Activated CD4-positive, alpha-beta T cell treated with anti-CD3 and anti-CD28 coated beads for 36 hours (primary cell): Measurements from ENCODE around the gene MAN2B1. TPM values are rescaled to one million over a fixed set of nuclear protein-coding genes. Genes with fewer than 3 reads are reported as not detected.
"Not testable (repeated sequence)": the region's sequence is repeated elsewhere in the genome, so short reads cannot be mapped to it uniquely, and the experiment has no call there.

ENCODE experiments used
- ATAC-seq: fragments of 200-7000 bp; cut with Tn5 transposase; one replicate; pipeline ENCODE4 v1.10.0; 2021; ENCODE audit warnings: mild to moderate bottlenecking, moderate library complexity
- CTCF ChIA-PET: fragments of 350-600 bp; sonication (Branson Sonifier 250); formaldehyde crosslinking; loops from one replicate; lab custom pipeline; 2021; ENCODE audit warnings: antibody characterized with exemption; lab: Charles Lee
- POLR2A ChIA-PET: fragments of 350-600 bp; sonication (Branson Sonifier 250); formaldehyde crosslinking; loops from one replicate; lab custom pipeline; 2021; ENCODE audit warnings: antibody characterized with exemption, inconsistent platforms; lab: Charles Lee
- DNase-seq: peaks from one replicate; pipeline ENCODE4 v3.0.0-alpha.2; 2020
- H3K27ac Mint-ChIP-seq: one replicate; pipeline ENCODE4 v1.8.0; 2021; ENCODE audit warnings: mixed read lengths
- H3K27me3 Mint-ChIP-seq: one replicate; pipeline ENCODE4 v1.8.0; 2021; ENCODE audit warnings: mixed read lengths
- H3K36me3 Mint-ChIP-seq: one replicate; pipeline ENCODE4 v1.8.0; 2021; ENCODE audit warnings: low read depth, mixed read lengths
- H3K4me1 Mint-ChIP-seq: one replicate; pipeline ENCODE4 v1.8.0; 2021; ENCODE audit warnings: mixed read lengths
- H3K4me3 Mint-ChIP-seq: one replicate; pipeline ENCODE4 v1.8.0; 2021; ENCODE audit warnings: mild to moderate bottlenecking, moderate library complexity, mixed read lengths
- H3K9me3 Mint-ChIP-seq: one replicate; pipeline ENCODE4 v1.8.0; 2021; ENCODE audit warnings: low read depth, mixed read lengths
- intact Hi-C, 2 experiments: fragments of 100-400 bp; cut with DNase I in 1 of 2; cut with micrococcal nuclease in 1 of 2; formaldehyde crosslinking; loops; one replicate each; pipeline versions ENCODE4 v1.14.2 to v1.15.1; 2022 to 2024; cut with DNase I, micrococcal nuclease
- total RNA-seq, 2 experiments: library from RNA; stranded (reverse); gene quantifications; one replicate each; pipeline ENCODE4 v1.2.3, GENCODE V29; 2021

The MAN2B1 gene
- total RNA-seq, 2 experiments from 2014 or later = 118 to 154 TPM

DNA sequence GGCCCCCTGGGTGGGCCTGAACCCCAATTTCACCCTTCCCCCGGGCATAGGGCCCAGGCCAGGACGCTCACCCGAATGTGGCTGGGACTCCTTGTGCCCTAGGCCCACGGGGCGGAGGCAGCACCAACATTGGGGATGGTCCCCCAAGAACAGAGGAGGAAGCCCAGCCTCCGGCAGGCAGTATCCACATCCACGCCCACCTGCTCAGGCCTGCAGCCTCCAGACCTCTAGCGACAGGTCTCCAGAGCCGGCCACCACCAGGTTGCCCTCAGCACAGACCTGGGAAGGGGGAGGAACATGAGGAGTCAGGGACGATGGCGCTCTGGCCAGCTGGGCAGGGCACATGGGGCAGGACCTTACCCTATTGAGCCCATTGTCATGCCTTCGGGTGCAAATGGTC is 22.5 kb upstream of the MAN2B1 start:
- H3K4me3 Mint-ChIP-seq = no peak overlapping the region
- no peak for DNase-seq
- no peaks in the 10 kb centered on the region for H3K4me1 Mint-ChIP-seq
- ChIA-PET CTCF (interaction anchor here (0.6 kb wide), 1 partner anchor 58 kb away, joined by 4 read pairs; no protein-coding TSS in a partner anchor), POLR2A (interaction anchor here (0.6 kb wide), 1 partner anchor 76 kb away, joined by 3 read pairs; no protein-coding TSS in a partner anchor)
- H3K27me3 Mint-ChIP-seq = no peaks in the 10 kb centered on the region
- no peak overlapping the region for H3K27ac Mint-ChIP-seq
- ATAC-seq = no peak
- no peaks in the 10 kb centered on the region for H3K9me3 Mint-ChIP-seq
- H3K36me3 Mint-ChIP-seq = peaks cover 2% of the 10 kb centered on the region
- intact Hi-C loops = no loop called here

GRCh38 chr19:12687496-12688196 is 21.1 kb upstream of the MAN2B1 start, which contains the start of gene GNG14:
GNG14 (plus strand) TSS chr19:12687998; CDS start chr19:12688049, 51 bp downstream.
- no peak within 1 kb of the TSS for H3K4me3 Mint-ChIP-seq
- DNase-seq (no peak), ATAC-seq (no peak)
- POLR2A ChIA-PET = no interaction called here
- H3K36me3 Mint-ChIP-seq = peaks cover 2% of the 10 kb centered on the region
- H3K9me3 Mint-ChIP-seq = no peaks in the 10 kb centered on the region
- no peaks in the 10 kb centered on the region for H3K4me1 Mint-ChIP-seq
- intact Hi-C loops = no loop called here
- no peak within 1 kb of the TSS for H3K27ac Mint-ChIP-seq
- CTCF ChIA-PET = no interaction called here
- no peaks in the 10 kb centered on the region for H3K27me3 Mint-ChIP-seq

DNA sequence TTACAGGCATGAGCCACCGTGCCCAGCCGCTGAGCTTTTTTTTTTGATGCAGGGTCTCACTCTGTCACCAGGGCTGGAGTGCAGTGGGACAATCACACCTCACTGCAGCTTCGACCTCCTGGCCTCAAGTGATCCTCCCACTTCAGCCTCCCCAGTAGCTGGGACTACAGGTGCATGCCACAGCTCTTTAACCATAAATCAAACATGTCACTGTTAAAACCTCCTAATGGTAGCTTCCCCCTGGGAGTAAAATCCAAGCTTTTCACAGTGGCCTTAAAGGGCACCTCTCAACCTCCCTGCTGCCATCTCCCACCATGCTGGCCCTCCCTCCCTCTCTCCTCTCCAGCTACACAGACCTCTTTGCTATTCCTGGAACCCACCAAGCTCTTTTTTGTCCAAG is 19.3 kb upstream of the MAN2B1 start:
- intact Hi-C loops = no loop called here
- no peak overlapping the region for H3K4me3 Mint-ChIP-seq
- POLR2A ChIA-PET = no interaction called here
- no peaks in the 10 kb centered on the region for H3K27me3 Mint-ChIP-seq
- DNase-seq (no peak), ATAC-seq (no peak)
- no peaks in the 10 kb centered on the region for H3K9me3 Mint-ChIP-seq
- CTCF ChIA-PET = interaction anchor here (1.9 kb wide), 1 partner anchor 14 kb away, joined by 9 read pairs; no protein-coding TSS in a partner anchor
- H3K4me1 Mint-ChIP-seq = peaks cover 4% of the 10 kb centered on the region
- H3K36me3 Mint-ChIP-seq = peaks cover 6% of the 10 kb centered on the region
- H3K27ac Mint-ChIP-seq = no peak overlapping the region

- POLR2A ChIA-PET = interaction anchor here (0.5 to 1.8 kb wide), 14 partner anchors 10 to 224 kb away, joined by 3 to 13 read pairs (median 3); partner anchors contain the start of genes JUNB, MAN2B1, TRIR and WDR83
- intact Hi-C loops = loop anchor here (1.0 to 2.0 kb wide), 13 partner anchors 12 to 519 kb away; partner anchors contain the start of genes FBXW9 (in 2 of the 2), FARSA (in 1 of the 2), GET3 (in 1 of the 2) and NACC1 (in 1 of the 2)
- CTCF ChIA-PET = interaction anchor here (0.6 to 1.8 kb wide), 9 partner anchors 10 to 1266 kb away, joined by 3 to 7 read pairs (median 3); no protein-coding TSS in a partner anchor
- ATAC-seq = peak; percentile 90
- H3K27me3 Mint-ChIP-seq = no peaks in the 10 kb centered on the region
- H3K4me1 Mint-ChIP-seq = peaks cover 23% of the 10 kb centered on the region
- H3K36me3 Mint-ChIP-seq = peaks cover 32% of the 10 kb centered on the region
- peak within 1 kb of the TSS; percentile 97 for H3K27ac Mint-ChIP-seq
- no peaks in the 10 kb centered on the region for H3K9me3 Mint-ChIP-seq
- H3K4me3 Mint-ChIP-seq = peak within 1 kb of the TSS; percentile 99
- DNase-seq = peak; percentile 94
Observed at GRCh38 chr19:12681074-12681987, 14.8 kb upstream of the MAN2B1 start, which contains the start of gene DHPS. DHPS (minus strand) TSS chr19:12681880; CDS start chr19:12681766, 114 bp downstream.

DNA sequence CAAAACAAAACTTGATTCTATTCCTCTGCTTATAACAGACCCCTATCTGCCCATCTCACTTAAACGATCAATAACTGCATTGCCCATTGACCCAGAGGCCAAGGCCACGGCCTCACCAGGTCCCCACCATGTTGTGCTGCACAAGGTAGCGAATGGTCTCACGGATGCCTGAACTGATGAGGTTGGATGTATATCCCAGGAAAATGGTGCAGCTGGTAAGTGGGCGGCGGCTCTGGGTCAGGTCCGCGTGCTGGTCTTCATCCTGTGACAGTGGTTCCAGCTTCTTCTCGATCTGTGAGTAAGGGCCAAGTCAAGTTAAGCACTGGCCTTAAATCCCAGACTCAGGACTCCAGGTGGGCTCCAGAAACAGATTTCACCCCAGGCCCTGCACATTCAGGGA is 13.5 kb upstream of the MAN2B1 start:
- intact Hi-C loops = loop anchor here in 1 of 2 experiments (2.0 kb wide), 1 partner anchor 57 kb away; the partner anchor contains the start of gene GET3
- peak overlapping the region; percentile 60 for H3K27ac Mint-ChIP-seq
- peaks cover 37% of the 10 kb centered on the region for H3K36me3 Mint-ChIP-seq
- peak overlapping the region; percentile 99 for H3K4me3 Mint-ChIP-seq
- H3K4me1 Mint-ChIP-seq = peaks cover 24% of the 10 kb centered on the region
- DNase-seq (no peak), ATAC-seq (no peak)
- no peaks in the 10 kb centered on the region for H3K27me3 Mint-ChIP-seq
- no peaks in the 10 kb centered on the region for H3K9me3 Mint-ChIP-seq
- ChIA-PET POLR2A (no interaction called here), CTCF (interaction anchor here (0.8 to 1.8 kb wide), 4 partner anchors 9 to 116 kb away, joined by 3 to 7 read pairs (median 3); a partner anchor contains a TSS)

DNA sequence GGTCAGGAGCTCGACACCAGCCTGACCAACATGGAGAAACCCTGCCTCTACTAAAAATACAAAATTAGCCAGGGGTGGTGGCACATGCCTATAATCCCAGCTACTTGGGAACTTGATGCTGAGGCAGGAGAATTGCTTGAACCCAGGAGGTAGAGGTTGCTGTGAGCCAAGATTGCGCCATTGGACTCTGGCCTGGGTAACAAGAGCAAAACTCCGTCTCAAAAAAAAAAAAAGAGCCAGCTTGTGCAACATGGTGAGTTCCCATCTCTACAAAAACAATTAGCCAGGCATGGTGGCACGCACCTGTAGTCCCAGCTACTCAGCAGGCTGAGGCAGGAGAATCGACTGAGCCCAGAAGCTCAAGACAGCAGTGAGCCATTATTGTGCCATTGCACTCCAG is 11.5 kb upstream of the MAN2B1 start:
- H3K4me3 Mint-ChIP-seq, H3K9me3 Mint-ChIP-seq, H3K27ac Mint-ChIP-seq, DNase-seq, ATAC-seq, H3K27me3 Mint-ChIP-seq, intact Hi-C loops: not testable (repeated sequence)
- POLR2A ChIA-PET = interaction anchor here (0.8 to 1.3 kb wide), 3 partner anchors 12 to 115 kb away, joined by 4 to 6 read pairs (median 4); partner anchors contain the start of genes MAN2B1 and WDR83
- CTCF ChIA-PET = interaction anchor here (0.6 to 3.1 kb wide), 8 partner anchors 17 to 1904 kb away, joined by 3 to 13 read pairs (median 4); no protein-coding TSS in a partner anchor
- H3K36me3 Mint-ChIP-seq = peaks cover 53% of the 10 kb centered on the region
- peaks cover 24% of the 10 kb centered on the region for H3K4me1 Mint-ChIP-seq

GRCh38 chr19:12676928-12677327 is 10.4 kb upstream of the MAN2B1 start:
- H3K27me3 Mint-ChIP-seq = no peaks in the 10 kb centered on the region
- H3K4me1 Mint-ChIP-seq = peaks cover 27% of the 10 kb centered on the region
- H3K27ac Mint-ChIP-seq = peak overlapping the region; percentile 12
- ChIA-PET CTCF (interaction anchor here (0.7 to 3.1 kb wide), 6 partner anchors 11 to 170 kb away, joined by 4 to 13 read pairs (median 6); partner anchors contain the start of genes MAN2B1, TNPO2 and WDR83), POLR2A (no interaction called here)
- H3K4me3 Mint-ChIP-seq = no peak overlapping the region
- H3K9me3 Mint-ChIP-seq = no peaks in the 10 kb centered on the region
- DNase-seq (no peak), ATAC-seq (no peak)
- intact Hi-C loops = loop anchor here in 1 of 2 experiments (1.0 kb wide), 1 partner anchor 170 kb away; no protein-coding TSS in a partner anchor
- peaks cover 61% of the 10 kb centered on the region for H3K36me3 Mint-ChIP-seq

DNA sequence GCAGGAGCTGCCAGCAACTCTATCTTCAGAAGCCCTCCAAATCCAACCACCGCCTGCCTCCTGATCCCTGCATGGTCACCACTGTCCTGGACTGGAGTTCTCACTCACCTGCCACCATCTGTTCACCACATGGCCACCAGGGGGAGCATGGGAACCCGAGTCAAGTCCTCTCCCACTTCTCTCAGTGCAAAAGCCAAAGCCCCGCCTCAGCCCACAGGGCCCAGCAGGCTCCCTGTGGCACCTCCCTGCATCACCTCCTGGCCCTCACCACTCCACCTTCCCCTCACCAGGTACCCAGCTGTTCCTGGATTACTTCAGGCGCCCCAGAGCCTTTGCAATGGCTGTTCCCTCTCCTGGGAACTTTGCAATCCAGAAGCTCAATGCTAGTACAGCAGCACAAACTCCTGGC is 9.8 kb upstream of the MAN2B1 start:
- CTCF ChIA-PET = interaction anchor here (0.7 to 3.1 kb wide), 6 partner anchors 11 to 170 kb away, joined by 4 to 13 read pairs (median 6); partner anchors contain the start of genes MAN2B1, TNPO2 and WDR83
- intact Hi-C loops = loop anchor here in 1 of 2 experiments (1.0 kb wide), 1 partner anchor 171 kb away; no protein-coding TSS in a partner anchor
- H3K27me3 Mint-ChIP-seq = no peaks in the 10 kb centered on the region
- no peak overlapping the region for H3K4me3 Mint-ChIP-seq
- DNase-seq (peak; percentile 94), ATAC-seq (peak; percentile 37)
- POLR2A ChIA-PET = no interaction called here
- peaks cover 62% of the 10 kb centered on the region for H3K36me3 Mint-ChIP-seq
- no peaks in the 10 kb centered on the region for H3K9me3 Mint-ChIP-seq
- H3K4me1 Mint-ChIP-seq = peaks cover 29% of the 10 kb centered on the region
- peak overlapping the region; percentile 52 for H3K27ac Mint-ChIP-seq

- H3K4me1 Mint-ChIP-seq = peaks cover 27% of the 10 kb centered on the region
- intact Hi-C loops = loop anchor here in 1 of 2 experiments (1.0 kb wide), 1 partner anchor 171 kb away; no protein-coding TSS in a partner anchor
Observed at GRCh38 chr19:12675940-12676339, 9.4 kb upstream of the MAN2B1 start.

GRCh38 chr19:12675399-12675798 is 8.9 kb upstream of the MAN2B1 start:
- Mint-ChIP-seq H3K4me3 (no peak overlapping the region), H3K27ac (no peak overlapping the region), H3K27me3 (no peaks in the 10 kb centered on the region), H3K36me3 (peaks cover 61% of the 10 kb centered on the region), H3K4me1 (peaks cover 30% of the 10 kb centered on the region), H3K9me3 (no peaks in the 10 kb centered on the region)
- ATAC-seq = no peak
- no peak for DNase-seq
- intact Hi-C loops = no loop called here
- POLR2A ChIA-PET = no interaction called here
- CTCF ChIA-PET = interaction anchor here (2.3 kb wide), 1 partner anchor 107 kb away, joined by 6 read pairs; no protein-coding TSS in a partner anchor

More at GRCh38 chr19:12675940-12676339, 9.4 kb upstream of the MAN2B1 start:
- H3K27me3 Mint-ChIP-seq = no peaks in the 10 kb centered on the region
- POLR2A ChIA-PET = no interaction called here
- CTCF ChIA-PET = interaction anchor here (0.9 to 3.1 kb wide), 4 partner anchors 10 to 125 kb away, joined by 4 to 13 read pairs (median 6); partner anchors contain the start of genes MAN2B1 and WDR83
- ATAC-seq = no peak
- H3K36me3 Mint-ChIP-seq = peaks cover 60% of the 10 kb centered on the region
- H3K9me3 Mint-ChIP-seq = no peaks in the 10 kb centered on the region
- H3K4me3 Mint-ChIP-seq = no peak overlapping the region
- no peak for DNase-seq
- H3K27ac Mint-ChIP-seq = no peak overlapping the region
